ENCODE data around the gene ARHGEF1. TPM values are rescaled to one million over a fixed set of nuclear protein-coding genes. Genes with fewer than 3 reads are reported as not detected.

The ARHGEF1 gene
- total RNA-seq, 1 donor from 2014 or later, result 197 TPM

GRCh38 chr19:41901707-41902360, 18.9 kb downstream of the ARHGEF1 start:
- H3K4me1 ChIP-seq, result no peaks in the 10 kb centered on the region
- H3K27me3 ChIP-seq, result no peaks in the 10 kb centered on the region
- intact Hi-C loops (cut with DNase I), result no loop called here
- H3K27ac ChIP-seq, result no peak overlapping the region
- TF ChIP-seq CTCF (IDR thresholded peaks at IDR 0.05), result no peak
- no peak for DNase-seq
- H3K4me3 ChIP-seq, result no peak overlapping the region
- no peak for ATAC-seq
- no peaks in the 10 kb centered on the region for H3K9me3 ChIP-seq
- peaks cover 94% of the 10 kb centered on the region for H3K36me3 ChIP-seq

- no peak overlapping the region for H3K27ac ChIP-seq
- no peak for DNase-seq
- ATAC-seq, result no peak
These were observed 19.6 kb downstream of the ARHGEF1 start for GRCh38 chr19:41902594-41902993.

GRCh38 chr19:41903193-41903953, 20.4 kb downstream of the ARHGEF1 start:
- Histone ChIP-seq H3K4me3 (no peak overlapping the region), H3K27ac (peak overlapping the region; percentile 4), H3K4me1 (no peaks in the 10 kb centered on the region), H3K9me3 (no peaks in the 10 kb centered on the region), H3K36me3 (peaks cover 91% of the 10 kb centered on the region), H3K27me3 (no peaks in the 10 kb centered on the region)
- ATAC-seq (peak; percentile 1), DNase-seq (no peak)
- TF ChIP-seq CTCF (IDR thresholded peaks at IDR 0.05), result no peak
- intact Hi-C loops (cut with DNase I), result no loop called here

More at GRCh38 chr19:41902594-41902993, 19.6 kb downstream of the ARHGEF1 start:
- Histone ChIP-seq H3K27me3 (no peaks in the 10 kb centered on the region), H3K4me1 (no peaks in the 10 kb centered on the region), H3K4me3 (no peak overlapping the region), H3K9me3 (no peaks in the 10 kb centered on the region), H3K36me3 (peaks cover 99% of the 10 kb centered on the region)
- TF ChIP-seq CTCF (IDR thresholded peaks at IDR 0.05), result no peak
- intact Hi-C loops (cut with DNase I), result no loop called here

GRCh38 chr19:41904118-41904870, 21.3 kb downstream of the ARHGEF1 start:
- intact Hi-C loops (cut with DNase I), result no loop called here
- peak overlapping the region; percentile 8 for H3K4me3 ChIP-seq
- H3K27ac ChIP-seq, result peak overlapping the region; percentile 47
- peaks cover 82% of the 10 kb centered on the region for H3K36me3 ChIP-seq
- ATAC-seq (peak; percentile 90), DNase-seq (peak; percentile 93)
- no peaks in the 10 kb centered on the region for H3K4me1 ChIP-seq
- H3K9me3 ChIP-seq, result no peaks in the 10 kb centered on the region
- H3K27me3 ChIP-seq, result no peaks in the 10 kb centered on the region
- TF ChIP-seq CTCF (IDR thresholded peaks at IDR 0.05), result no peak

GRCh38 chr19:41905273-41906002, 22.5 kb downstream of the ARHGEF1 start:
- Histone ChIP-seq H3K4me3 (peak overlapping the region; percentile 8), H3K27ac (no peak overlapping the region), H3K9me3 (no peaks in the 10 kb centered on the region), H3K27me3 (no peaks in the 10 kb centered on the region), H3K36me3 (peaks cover 71% of the 10 kb centered on the region), H3K4me1 (no peaks in the 10 kb centered on the region)
- no peak for TF ChIP-seq CTCF (IDR thresholded peaks at IDR 0.05)
- DNase-seq, result no peak
- ATAC-seq, result no peak
- intact Hi-C loops (cut with DNase I), result no loop called here

Data from upper lobe of right lung (tissue), 1 donor.